ENCODE results near the gene RCSD1.

- TF ChIP-seq, protein P1, sequence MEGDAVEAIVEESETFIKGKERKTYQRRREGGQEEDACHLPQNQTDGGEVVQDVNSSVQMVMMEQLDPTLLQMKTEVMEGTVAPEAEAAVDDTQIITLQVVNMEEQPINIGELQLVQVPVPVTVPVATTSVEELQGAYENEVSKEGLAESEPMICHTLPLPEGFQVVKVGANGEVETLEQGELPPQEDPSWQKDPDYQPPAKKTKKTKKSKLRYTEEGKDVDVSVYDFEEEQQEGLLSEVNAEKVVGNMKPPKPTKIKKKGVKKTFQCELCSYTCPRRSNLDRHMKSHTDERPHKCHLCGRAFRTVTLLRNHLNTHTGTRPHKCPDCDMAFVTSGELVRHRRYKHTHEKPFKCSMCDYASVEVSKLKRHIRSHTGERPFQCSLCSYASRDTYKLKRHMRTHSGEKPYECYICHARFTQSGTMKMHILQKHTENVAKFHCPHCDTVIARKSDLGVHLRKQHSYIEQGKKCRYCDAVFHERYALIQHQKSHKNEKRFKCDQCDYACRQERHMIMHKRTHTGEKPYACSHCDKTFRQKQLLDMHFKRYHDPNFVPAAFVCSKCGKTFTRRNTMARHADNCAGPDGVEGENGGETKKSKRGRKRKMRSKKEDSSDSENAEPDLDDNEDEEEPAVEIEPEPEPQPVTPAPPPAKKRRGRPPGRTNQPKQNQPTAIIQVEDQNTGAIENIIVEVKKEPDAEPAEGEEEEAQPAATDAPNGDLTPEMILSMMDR (IDR thresholded peaks at IDR 0.05; ENCODE audit: low read depth, low read length) = no peak
- TF ChIP-seq POLR2A (IDR thresholded peaks at IDR 0.05; ENCODE audit: extremely low read depth, insufficient read length) (no peak), MAX (IDR thresholded peaks at IDR 0.05; ENCODE audit: low read depth, low read length) (no peak), MYC (IDR thresholded peaks at IDR 0.05; ENCODE audit: low read depth, low read length) (no peak)
These were observed 15.2 kb upstream of the RCSD1 start for GRCh38 chr1:167614851-167615250.

Data from NB4 (cell line).